CD14-positive monocyte (primary cell): ENCODE data around the gene DIRAS3. TPM values are rescaled to one million over a fixed set of nuclear protein-coding genes. Genes with fewer than 3 reads are reported as not detected.

Experiments
- DNase-seq, 3 donors: peaks; one replicate each; pipeline ENCODE4 v3.0.0-alpha.2; 2011 to 2022
- H2AFZ ChIP-seq: 2 replicates; pipeline ENCODE4 v1.6.0; 2012; ENCODE audit warnings: mild to moderate bottlenecking, low read depth, low read length, inconsistent platforms; ENCODE audit not compliant: insufficient read depth, poor library complexity, severe bottlenecking
- H3K27ac ChIP-seq, 2 donors: 1 replicate in 1 of 2; 2 replicates in 1 of 2; pipeline ENCODE4 v1.5.1; 2012 to 2013; ENCODE audit warnings: low read length in 2 of 2, control low read depth in 1 of 2, inconsistent platforms in 1 of 2, low read depth in 1 of 2, mild to moderate bottlenecking in 1 of 2
- H3K27me3 ChIP-seq, 2 donors: one replicate each; pipeline versions ENCODE4 v1.6.0 to v1.6.1; 2011 to 2013; ENCODE audit warnings: low read length in 2 of 2; ENCODE audit not compliant: control insufficient read depth in 2 of 2, insufficient read depth in 2 of 2
- H3K36me3 ChIP-seq, 2 donors: replicated peaks in 1 of 2; 1 replicate in 1 of 2; 2 replicates in 1 of 2; pipeline versions ENCODE4 v1.5.1 to v1.6.1; 2012 to 2013; ENCODE audit warnings: low read length in 2 of 2, control low read depth in 1 of 2, inconsistent platforms in 1 of 2, mild to moderate bottlenecking in 1 of 2; ENCODE audit not compliant: insufficient read depth in 2 of 2, control insufficient read depth in 1 of 2
- H3K4me1 ChIP-seq, 2 donors: 1 replicate in 1 of 2; 2 replicates in 1 of 2; pipeline versions ENCODE4 v1.5.1 to v1.6.1; 2012 to 2013; ENCODE audit warnings: low read length in 2 of 2, control low read depth in 1 of 2, inconsistent platforms in 1 of 2, mild to moderate bottlenecking in 1 of 2, moderate library complexity in 1 of 2; ENCODE audit not compliant: insufficient read depth in 2 of 2, control insufficient read depth in 1 of 2
- H3K4me2 ChIP-seq: replicated peaks from 2 replicates; pipeline ENCODE3; 2012; ENCODE audit warnings: low read length, moderate library complexity, mild to moderate bottlenecking; ENCODE audit not compliant: poor library complexity, severe bottlenecking; ENCODE audit errors: extremely low read depth
- H3K4me3 ChIP-seq, 3 experiments: fragments of 200-600 bp in 1 of 3; sonication (generic) in 1 of 3; replicated peaks in 1 of 3; 1 replicate in 2 of 3; 2 replicates in 1 of 3; pipeline ENCODE4 v1.5.1; 2011 to 2013; ENCODE audit warnings: low read length in 3 of 3, mild to moderate bottlenecking in 3 of 3, control low read depth in 2 of 3, low read depth in 2 of 3, inconsistent platforms in 1 of 3, moderate library complexity in 1 of 3
- H3K79me2 ChIP-seq: 2 replicates; pipeline ENCODE4 v1.6.0; 2012; ENCODE audit warnings: mild to moderate bottlenecking, control low read depth, inconsistent platforms, low read length, moderate library complexity; ENCODE audit not compliant: insufficient read depth
- H3K9ac ChIP-seq: 2 replicates; pipeline ENCODE4 v1.6.0; 2017; ENCODE audit warnings: low read length, mild to moderate bottlenecking; ENCODE audit not compliant: insufficient read depth, poor library complexity, severe bottlenecking
- H3K9me3 ChIP-seq, 2 donors: replicated peaks in 1 of 2; 1 replicate in 1 of 2; 2 replicates in 1 of 2; pipeline versions ENCODE4 v1.5.1 to v1.6.1; 2012 to 2013; ENCODE audit warnings: low read length in 2 of 2, control low read depth in 1 of 2; ENCODE audit not compliant: control insufficient read depth in 1 of 2, insufficient read depth in 1 of 2
- H4K20me1 ChIP-seq: 2 replicates; pipeline ENCODE4 v1.6.0; 2012; ENCODE audit warnings: mild to moderate bottlenecking, low read length, control low read depth, moderate library complexity; ENCODE audit not compliant: insufficient read depth
- H3K27ac Mint-ChIP-seq, 7 donors: one replicate each; pipeline ENCODE4 v1.8.0; 2020; ENCODE audit warnings: mild to moderate bottlenecking in 7 of 7, mixed read lengths in 7 of 7, moderate library complexity in 6 of 7, inconsistent platforms in 2 of 7
- H3K27me3 Mint-ChIP-seq, 3 donors: one replicate each; pipeline ENCODE4 v1.8.0; 2021 to 2022; ENCODE audit warnings: low read depth in 3 of 3, mild to moderate bottlenecking in 3 of 3, mixed read lengths in 3 of 3, moderate library complexity in 3 of 3, inconsistent platforms in 1 of 3
- H3K36me3 Mint-ChIP-seq, 2 donors: one replicate each; pipeline ENCODE4 v1.8.0; 2020; ENCODE audit warnings: mixed read lengths in 2 of 2, inconsistent platforms in 1 of 2, mild to moderate bottlenecking in 1 of 2
- H3K4me1 Mint-ChIP-seq: one replicate; pipeline ENCODE4 v1.8.0; 2020; ENCODE audit warnings: mild to moderate bottlenecking, mixed read lengths
- H3K4me3 Mint-ChIP-seq, 2 donors: one replicate each; pipeline ENCODE4 v1.8.0; 2020; ENCODE audit warnings: mild to moderate bottlenecking in 2 of 2, mixed read lengths in 2 of 2, moderate library complexity in 1 of 2
- H3K9me3 Mint-ChIP-seq, 7 donors: one replicate each; pipeline ENCODE4 v1.8.0; 2020 to 2022; ENCODE audit warnings: mixed read lengths in 7 of 7, mild to moderate bottlenecking in 6 of 7, moderate library complexity in 6 of 7, inconsistent platforms in 2 of 7
- CTCF ChIP-seq: fragments of 200-600 bp; IDR thresholded peaks from one replicate; pipeline ENCODE4 v1.8.0; 2022; ENCODE audit warnings: antibody characterized with exemption, mild to moderate bottlenecking
- WGBS: methylation state at CpG from one replicate; pipeline ENCODE4 v1.1.5; 2013; ENCODE audit warnings: missing lambda C conversion rate; ENCODE audit not compliant: insufficient coverage; 5-methylcytosine and 5-hydroxymethylcytosine counted together
- intact Hi-C, 2 donors: fragments of 100-400 bp; cut with micrococcal nuclease; formaldehyde crosslinking; loops; one replicate each; pipeline versions ENCODE4 v1.15.0 to v1.15.1; 2023
- polyA plus RNA-seq, 3 donors: library from polyadenylated mRNA; depleted of rRNA in 1 of 3; unstranded in 2 of 3; stranded (reverse) in 1 of 3; fragments of 300-500 nt in 2 of 3; fragments of >200 nt in 1 of 3; fragmentation: Illumina TruSeq in 2 of 3; gene quantifications; 1 replicate in 2 of 3; 2 replicates in 1 of 3; pipeline ENCODE4 v1.2.3, GENCODE V29; 2012 to 2021

DIRAS3 gene
- polyA plus RNA-seq, 3 donors = 0.12 TPM; not detected in 2

DNA sequence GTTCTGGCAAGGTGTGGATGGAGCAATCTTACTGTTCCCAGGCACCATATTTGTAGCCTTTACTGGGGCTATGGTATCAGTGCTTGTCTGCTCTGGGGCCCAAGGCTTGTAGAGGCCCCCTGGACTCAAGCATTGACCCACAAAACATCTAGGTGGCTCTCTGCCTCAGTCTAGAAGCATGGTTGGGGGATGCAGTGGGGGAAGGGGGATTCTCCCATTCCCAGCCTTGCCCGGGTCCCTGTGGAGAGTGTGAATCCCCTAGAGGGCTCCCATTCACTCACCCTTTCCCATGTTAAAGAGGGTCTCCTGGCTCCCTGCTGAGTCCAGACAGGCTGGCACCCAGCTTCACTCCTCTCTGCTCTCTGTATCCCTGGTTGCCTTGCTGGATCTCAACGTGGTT lies 28.2 kb upstream of the DIRAS3 start:
- no peak for TF ChIP-seq CTCF
- WGBS = 79% methylated on average over 1 of the region's 2 CpGs
- no peaks in the 10 kb centered on the region for H3K9me3 ChIP-seq
- Mint-ChIP-seq H3K36me3 (no peaks in the 10 kb centered on the region), H3K9me3 (peaks cover 0 to 10% (median 7%) of the 10 kb centered on the region in 7 donors), H3K4me3 (no peak overlapping the region), H3K4me1 (no peaks in the 10 kb centered on the region), H3K27me3 (peaks cover 0 to 7% (median 6%) of the 10 kb centered on the region in 3 donors), H3K27ac (no peak overlapping the region)
- no peak for DNase-seq
- no peak overlapping the region for H3K4me3 ChIP-seq
- no peak overlapping the region for H3K9ac ChIP-seq
- intact Hi-C loops = no loop called here
- H3K4me2 ChIP-seq = no peak overlapping the region
- H4K20me1 ChIP-seq = no peaks in the 10 kb centered on the region
- no peaks in the 10 kb centered on the region for H3K36me3 ChIP-seq
- no peaks in the 10 kb centered on the region for H3K4me1 ChIP-seq
- no peaks in the 10 kb centered on the region for H3K27me3 ChIP-seq
- H3K79me2 ChIP-seq = no peaks in the 10 kb centered on the region
- no peak overlapping the region for H2AFZ ChIP-seq
- no peak overlapping the region for H3K27ac ChIP-seq

DNA sequence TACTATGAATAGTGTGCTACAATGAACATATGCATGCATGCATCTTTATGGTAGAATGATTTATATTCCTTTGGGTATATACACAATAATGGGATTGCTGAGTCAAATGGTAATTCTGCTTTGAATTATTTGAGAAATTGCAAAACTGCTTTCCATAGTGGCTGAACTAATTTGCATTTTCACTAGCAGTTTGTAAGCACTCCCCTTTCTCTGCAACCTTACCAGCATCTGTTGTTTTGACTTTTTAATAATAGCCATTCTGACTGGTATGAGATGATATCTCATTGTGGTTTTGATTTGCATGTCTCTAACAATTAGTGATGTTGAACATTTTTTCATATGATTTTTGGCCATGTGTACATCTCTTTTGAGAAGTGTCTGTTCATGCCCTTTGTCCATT lies 24.0 kb upstream of the DIRAS3 start:
- Histone ChIP-seq H3K27me3 (no peaks in the 10 kb centered on the region), H2AFZ (no peak overlapping the region), H3K36me3 (no peaks in the 10 kb centered on the region), H3K4me1 (no peaks in the 10 kb centered on the region), H3K9ac (no peak overlapping the region), H3K9me3 (no peaks in the 10 kb centered on the region), H3K4me2 (no peak overlapping the region), H3K4me3 (no peak overlapping the region), H3K79me2 (no peaks in the 10 kb centered on the region), H3K27ac (no peak overlapping the region), H4K20me1 (no peaks in the 10 kb centered on the region)
- no peak for TF ChIP-seq CTCF
- DNase-seq = no peak
- H3K27me3 Mint-ChIP-seq = peaks cover 2 to 7% (median 7%) of the 10 kb centered on the region in 3 donors
- no peaks in the 10 kb centered on the region for H3K36me3 Mint-ChIP-seq
- intact Hi-C loops = no loop called here
- no peak overlapping the region for H3K27ac Mint-ChIP-seq
- no peaks in the 10 kb centered on the region for H3K4me1 Mint-ChIP-seq
- H3K9me3 Mint-ChIP-seq = peaks cover 0 to 7% (median 1%) of the 10 kb centered on the region in 7 donors
- H3K4me3 Mint-ChIP-seq = no peak overlapping the region
